Panc1 (cell line): Measurements from ENCODE around the gene BCORL1. TPM values are rescaled to one million over a fixed set of nuclear protein-coding genes. Genes with fewer than 3 reads are reported as not detected.

ENCODE experiments used
- ATAC-seq: fragments of 200-7000 bp; cut with Tn5 transposase; 2 replicates; pipeline ENCODE4 v1.9.1; 2020; ENCODE audit warnings: mild to moderate bottlenecking, moderate library complexity
- BruUV-seq: library from RNA; stranded (reverse); fragments of 400-500 nt; replicated peaks from 2 replicates; lab custom pipeline; 2021; lab: Mats Ljungman, UMichigan
- CTCF ChIA-PET: fragments of 300-600 bp; sonication (Branson Sonifier 250); formaldehyde crosslinking; loops from one replicate; lab custom pipeline; 2022; ENCODE audit warnings: antibody characterized with exemption; lab: Charles Lee
- POLR2A ChIA-PET: fragments of 300-600 bp; sonication (Branson Sonifier 250); formaldehyde crosslinking; loops from one replicate; lab custom pipeline; 2022; ENCODE audit warnings: antibody characterized with exemption; lab: Charles Lee
- DNase-seq: peaks from one replicate; pipeline ENCODE4 v3.0.0-alpha.2; 2010; ENCODE audit warnings: low read depth, low spot score
- H3K27ac ChIP-seq: 2 replicates; pipeline ENCODE4 v1.5.1; 2011; ENCODE audit warnings: mild to moderate bottlenecking, low read length, inconsistent platforms
- H3K27me3 ChIP-seq: fragments of 200-500 bp; sonication (Bioruptor generic); 2 replicates; pipeline ENCODE4 v1.6.0; 2014; ENCODE audit warnings: low read length, inconsistent platforms; ENCODE audit not compliant: control insufficient read depth, insufficient read depth
- H3K36me3 ChIP-seq: fragments of 200-500 bp; sonication (Bioruptor generic); 2 replicates; pipeline ENCODE4 v1.5.1; 2014; ENCODE audit warnings: inconsistent platforms, mild to moderate bottlenecking, low read length, moderate library complexity; ENCODE audit not compliant: control insufficient read depth, insufficient read depth
- H3K4me1 ChIP-seq: 2 replicates; pipeline ENCODE4 v1.5.1; 2011; ENCODE audit warnings: inconsistent platforms, mild to moderate bottlenecking, low read length, moderate library complexity; ENCODE audit not compliant: control insufficient read depth, insufficient read depth
- H3K4me3 ChIP-seq, 2 experiments: 2 replicates each; pipeline ENCODE4 v1.5.1; 2011 to 2012; ENCODE audit warnings: low read depth in 2 of 2, low read length in 2 of 2, mild to moderate bottlenecking in 2 of 2, inconsistent platforms in 1 of 2, moderate library complexity in 1 of 2
- H3K9me3 ChIP-seq: fragments of 200-500 bp; sonication (Bioruptor generic); 2 replicates; pipeline ENCODE4 v1.5.1; 2014; ENCODE audit warnings: low read depth, mild to moderate bottlenecking, inconsistent platforms, low read length, moderate library complexity; ENCODE audit not compliant: control insufficient read depth, insufficient read depth
- CTCF ChIP-seq: fragments of 450-650 bp; IDR thresholded peaks from 2 replicates; pipeline ENCODE4 v1.5.1; 2017; ENCODE audit warnings: mild to moderate bottlenecking
- POLR2AphosphoS5 ChIP-seq: IDR thresholded peaks from 2 replicates; pipeline ENCODE4 v1.6.1; 2012; ENCODE audit warnings: mild to moderate bottlenecking, low read depth, low read length, moderate library complexity
- SIN3A ChIP-seq: IDR thresholded peaks from 2 replicates; pipeline ENCODE4 v1.6.1; 2012; ENCODE audit warnings: low read depth, mild to moderate bottlenecking, low read length, moderate library complexity, borderline replicate concordance; ENCODE audit not compliant: insufficient read depth
- TCF7L2 ChIP-seq: IDR thresholded peaks from 2 replicates; pipeline ENCODE4 v1.6.1; 2011; ENCODE audit warnings: mild to moderate bottlenecking, low read depth, low read length, inconsistent platforms
- in situ Hi-C: cut with HindIII; loops from 2 replicates; pipeline ENCODE4 v1.10.0; 2016; ENCODE audit warnings: low sequenced_read_pairs, low pct_unique_long_range_greater_than_20kb
- intact Hi-C: fragments of 100-400 bp; cut with micrococcal nuclease; formaldehyde crosslinking; loops from one replicate; pipeline ENCODE4 v1.10.0; 2022; ENCODE audit not compliant: unreplicated experiment
- total RNA-seq: library from RNA; stranded (reverse); gene quantifications from one replicate; pipeline ENCODE4 v1.2.1, GENCODE V29; 2021; ENCODE audit not compliant: unreplicated experiment
- TF ChIP-seq, protein P1 (sequence below), 2 experiments: IDR thresholded peaks; 2 replicates each; pipeline ENCODE4 v1.6.1; 2011 to 2012; ENCODE audit warnings: low read depth in 2 of 2, control low read depth in 1 of 2, low read length in 1 of 2, mild to moderate bottlenecking in 1 of 2, moderate library complexity in 1 of 2; ENCODE audit not compliant: insufficient read depth in 1 of 2

BCORL1 gene
- total RNA-seq, 1 experiment from 2014 or later: 67.4 TPM

- H3K4me1 ChIP-seq: no peaks in the 10 kb centered on the region
- H3K36me3 ChIP-seq: peaks cover 13% of the 10 kb centered on the region
- ChIA-PET CTCF (interaction anchor here (0.7 kb wide), 1 partner anchor 46 kb away, joined by 4 read pairs; no protein-coding TSS in a partner anchor), POLR2A (no interaction called here)
- H3K4me3 ChIP-seq: no peak overlapping the region
- ATAC-seq (no peak), DNase-seq (no peak)
- H3K27me3 ChIP-seq: no peaks in the 10 kb centered on the region
- H3K27ac ChIP-seq: no peak overlapping the region
- in situ Hi-C loops: no loop called here
- no TSS peak for BruUV-seq
- intact Hi-C loops: no loop called here
- H3K9me3 ChIP-seq: no peaks in the 10 kb centered on the region
- TF ChIP-seq POLR2AphosphoS5: no peak
- no peak for TF ChIP-seq CTCF
- TF ChIP-seq SIN3A: no peak
- no peak for TF ChIP-seq TCF7L2
- TF ChIP-seq, protein P1, sequence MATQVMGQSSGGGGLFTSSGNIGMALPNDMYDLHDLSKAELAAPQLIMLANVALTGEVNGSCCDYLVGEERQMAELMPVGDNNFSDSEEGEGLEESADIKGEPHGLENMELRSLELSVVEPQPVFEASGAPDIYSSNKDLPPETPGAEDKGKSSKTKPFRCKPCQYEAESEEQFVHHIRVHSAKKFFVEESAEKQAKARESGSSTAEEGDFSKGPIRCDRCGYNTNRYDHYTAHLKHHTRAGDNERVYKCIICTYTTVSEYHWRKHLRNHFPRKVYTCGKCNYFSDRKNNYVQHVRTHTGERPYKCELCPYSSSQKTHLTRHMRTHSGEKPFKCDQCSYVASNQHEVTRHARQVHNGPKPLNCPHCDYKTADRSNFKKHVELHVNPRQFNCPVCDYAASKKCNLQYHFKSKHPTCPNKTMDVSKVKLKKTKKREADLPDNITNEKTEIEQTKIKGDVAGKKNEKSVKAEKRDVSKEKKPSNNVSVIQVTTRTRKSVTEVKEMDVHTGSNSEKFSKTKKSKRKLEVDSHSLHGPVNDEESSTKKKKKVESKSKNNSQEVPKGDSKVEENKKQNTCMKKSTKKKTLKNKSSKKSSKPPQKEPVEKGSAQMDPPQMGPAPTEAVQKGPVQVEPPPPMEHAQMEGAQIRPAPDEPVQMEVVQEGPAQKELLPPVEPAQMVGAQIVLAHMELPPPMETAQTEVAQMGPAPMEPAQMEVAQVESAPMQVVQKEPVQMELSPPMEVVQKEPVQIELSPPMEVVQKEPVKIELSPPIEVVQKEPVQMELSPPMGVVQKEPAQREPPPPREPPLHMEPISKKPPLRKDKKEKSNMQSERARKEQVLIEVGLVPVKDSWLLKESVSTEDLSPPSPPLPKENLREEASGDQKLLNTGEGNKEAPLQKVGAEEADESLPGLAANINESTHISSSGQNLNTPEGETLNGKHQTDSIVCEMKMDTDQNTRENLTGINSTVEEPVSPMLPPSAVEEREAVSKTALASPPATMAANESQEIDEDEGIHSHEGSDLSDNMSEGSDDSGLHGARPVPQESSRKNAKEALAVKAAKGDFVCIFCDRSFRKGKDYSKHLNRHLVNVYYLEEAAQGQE (IDR thresholded peaks at IDR 0.05; ENCODE audit: insufficient read depth in 1 of 2, low read depth in 2 of 2, low read length in 1 of 2): no peak
Measured at GRCh38 chrX:130014356-130014755, 31.9 kb downstream of the BCORL1 start.

DNA sequence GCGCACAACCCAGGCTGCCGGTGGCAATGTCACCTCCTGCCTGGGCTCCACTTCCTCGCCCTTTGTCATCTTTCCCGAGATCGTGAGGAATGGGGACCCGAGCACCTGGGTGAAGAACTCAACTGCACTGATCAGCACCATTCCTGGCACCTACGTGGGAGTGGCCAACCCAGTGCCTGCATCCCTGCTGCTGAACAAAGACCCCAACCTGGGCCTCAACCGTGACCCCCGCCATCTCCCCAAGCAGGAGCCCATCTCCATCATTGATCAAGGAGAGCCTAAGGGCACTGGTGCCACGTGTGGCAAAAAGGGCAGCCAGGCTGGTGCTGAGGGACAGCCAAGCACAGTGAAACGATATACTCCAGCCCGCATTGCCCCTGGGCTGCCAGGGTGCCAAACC, 32.3 kb downstream of the BCORL1 start:
- DNase-seq: no peak
- Histone ChIP-seq H3K9me3 (no peaks in the 10 kb centered on the region), H3K27me3 (no peaks in the 10 kb centered on the region), H3K36me3 (peaks cover 13% of the 10 kb centered on the region), H3K27ac (no peak overlapping the region), H3K4me1 (no peaks in the 10 kb centered on the region), H3K4me3 (no peak overlapping the region)
- CTCF ChIA-PET: no interaction called here
- BruUV-seq: no TSS peak
- TF ChIP-seq SIN3A (no peak), TCF7L2 (no peak), CTCF (no peak), POLR2AphosphoS5 (no peak)
- TF ChIP-seq, protein P1 (IDR thresholded peaks at IDR 0.05; ENCODE audit: insufficient read depth in 1 of 2, low read depth in 2 of 2, low read length in 1 of 2): no peak
- POLR2A ChIA-PET: no interaction called here
- no peak for ATAC-seq
- intact Hi-C loops (no loop called here), in situ Hi-C loops (no loop called here)
